HEK293 (cell line): Measurements from ENCODE around the gene TTN.

ENCODE experiments used
- KLF9 ChIP-seq: fragments of 450-650 bp; formaldehyde crosslinking; IDR thresholded peaks from 2 replicates; pipeline ENCODE4 v1.5.1; 2016; ENCODE audit warnings: missing biosample characterization, missing genetic modification characterization, low read depth
- PBX3 ChIP-seq: sonication (generic); formaldehyde crosslinking; IDR thresholded peaks from 2 replicates; pipeline ENCODE4 v1.8.1; 2022; ENCODE audit warnings: mild to moderate bottlenecking, moderate library complexity, missing genetic modification reagents
- ZNF23 ChIP-seq: fragments of 450-650 bp; formaldehyde crosslinking; IDR thresholded peaks from 2 replicates; pipeline ENCODE4 v1.5.1; 2016; ENCODE audit warnings: missing biosample characterization, missing genetic modification characterization, borderline replicate concordance
- ZNF266 ChIP-seq: fragments of 450-650 bp; formaldehyde crosslinking; IDR thresholded peaks from 2 replicates; pipeline ENCODE4 v1.5.1; 2016; ENCODE audit warnings: missing biosample characterization, missing genetic modification characterization, low read depth
- ZNF623 ChIP-seq: fragments of 450-650 bp; formaldehyde crosslinking; IDR thresholded peaks from 2 replicates; pipeline ENCODE4 v1.5.1; 2016; ENCODE audit warnings: missing biosample characterization, missing genetic modification characterization
- TF ChIP-seq, protein P1 (sequence below): fragments of 450-650 bp; formaldehyde crosslinking; IDR thresholded peaks from 2 replicates; pipeline ENCODE4; 2016; ENCODE audit warnings: missing biosample characterization, missing genetic modification characterization

DNA sequence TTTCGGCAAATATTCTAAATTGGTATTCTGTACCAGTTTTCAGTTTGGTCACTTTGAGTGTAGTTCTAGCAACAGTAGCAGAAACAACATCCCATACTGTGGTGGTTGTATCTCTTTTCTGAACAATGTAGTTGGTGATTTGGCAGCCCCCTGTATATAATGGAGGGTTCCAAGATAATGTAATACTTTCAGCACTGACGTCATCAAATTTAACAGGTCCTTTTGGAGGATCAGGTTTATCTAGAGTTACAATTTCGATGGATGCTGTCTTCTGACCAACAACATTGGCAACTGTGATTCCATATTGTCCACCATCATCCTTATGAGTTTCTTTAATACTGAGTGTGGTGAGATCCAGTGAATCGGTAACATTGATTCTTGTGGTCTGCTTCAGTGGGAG lies 239.0 kb downstream of the TTN start:
- TF ChIP-seq PBX3 (no peak), ZNF623 (no peak), KLF9 (tag by site-specific recombination) (no peak), ZNF266 (tag by site-specific recombination) (no peak), ZNF23 (no peak)
- TF ChIP-seq, protein P1, sequence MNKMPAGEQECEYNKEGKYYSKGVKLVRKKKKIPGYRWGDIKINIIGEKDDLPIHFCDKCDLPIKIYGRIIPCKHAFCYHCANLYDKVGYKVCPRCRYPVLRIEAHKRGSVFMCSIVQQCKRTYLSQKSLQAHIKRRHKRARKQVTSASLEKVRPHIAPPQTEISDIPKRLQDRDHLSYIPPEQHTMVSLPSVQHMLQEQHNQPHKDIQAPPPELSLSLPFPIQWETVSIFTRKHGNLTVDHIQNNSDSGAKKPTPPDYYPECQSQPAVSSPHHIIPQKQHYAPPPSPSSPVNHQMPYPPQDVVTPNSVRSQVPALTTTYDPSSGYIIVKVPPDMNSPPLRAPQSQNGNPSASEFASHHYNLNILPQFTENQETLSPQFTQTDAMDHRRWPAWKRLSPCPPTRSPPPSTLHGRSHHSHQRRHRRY = no peak
